Ramos (cell line): ENCODE results near the gene REPIN1.

Experiments used
- in situ Hi-C: fragments of 300-500 bp; cut with MboI; formaldehyde crosslinking; loops from one replicate; pipeline ENCODE4 v1.14.3; 2022; ENCODE audit warnings: low sequenced_read_pairs; ENCODE audit not compliant: unreplicated experiment

REPIN1 gene

GRCh38 chr7:150388306-150388705, 19.7 kb downstream of the REPIN1 start:
- in situ Hi-C loops, result no loop called here

- in situ Hi-C loops, result no loop called here
Measured at GRCh38 chr7:150388709-150389531, 20.3 kb downstream of the REPIN1 start.

GRCh38 chr7:150389532-150389816, 20.9 kb downstream of the REPIN1 start:
- in situ Hi-C loops, result no loop called here

- in situ Hi-C loops, result no loop called here
Measured at GRCh38 chr7:150390205-150390604, 21.6 kb downstream of the REPIN1 start.

GRCh38 chr7:150393325-150393724, 24.7 kb downstream of the REPIN1 start:
- in situ Hi-C loops, result no loop called here

GRCh38 chr7:150396426-150396825, 27.8 kb downstream of the REPIN1 start:
- in situ Hi-C loops, result no loop called here

- in situ Hi-C loops, result no loop called here
Measured at GRCh38 chr7:150396851-150397260, 28.2 kb downstream of the REPIN1 start.

- in situ Hi-C loops, result no loop called here
Measured at GRCh38 chr7:150397346-150398107, 28.9 kb downstream of the REPIN1 start.

GRCh38 chr7:150398108-150398964, 29.7 kb downstream of the REPIN1 start:
- in situ Hi-C loops, result no loop called here

GRCh38 chr7:150398965-150399320, 30.3 kb downstream of the REPIN1 start:
- in situ Hi-C loops, result no loop called here

- in situ Hi-C loops, result no loop called here
Measured at GRCh38 chr7:150399421-150400007, 30.9 kb downstream of the REPIN1 start.

GRCh38 chr7:150400008-150400787, 31.6 kb downstream of the REPIN1 start:
- in situ Hi-C loops, result no loop called here

- in situ Hi-C loops, result no loop called here
Measured at GRCh38 chr7:150400788-150401423, 32.3 kb downstream of the REPIN1 start.

GRCh38 chr7:150401424-150401790, 32.8 kb downstream of the REPIN1 start:
- in situ Hi-C loops, result no loop called here

GRCh38 chr7:150401861-150402631, 33.4 kb downstream of the REPIN1 start:
- in situ Hi-C loops, result no loop called here

- in situ Hi-C loops, result no loop called here
Measured at GRCh38 chr7:150402671-150403321, 34.2 kb downstream of the REPIN1 start.

GRCh38 chr7:150403376-150404171, 35.0 kb downstream of the REPIN1 start:
- in situ Hi-C loops, result no loop called here
